Esophagus squamous epithelium (tissue), 4 donors: ENCODE measurements around the gene PLEKHJ1.

Experiments
- POLR2A ChIP-seq, 4 donors: fragments of 450-650 bp; IDR thresholded peaks; one replicate each; pipeline ENCODE4 v1.6.1; 2017; ENCODE audit warnings: antibody characterized with exemption in 4 of 4, mild to moderate bottlenecking in 4 of 4, moderate library complexity in 3 of 4
- TF ChIP-seq, protein P1 (sequence below), 6 experiments: fragments of 450-650 bp in 4 of 6; fragments of 200-600 bp in 2 of 6; sonication (generic) in 2 of 6; IDR thresholded peaks; one replicate each; pipeline ENCODE4 v1.5.1; 2016 to 2019; ENCODE audit warnings: antibody characterized with exemption in 6 of 6, mild to moderate bottlenecking in 4 of 6, moderate library complexity in 4 of 6

DNA sequence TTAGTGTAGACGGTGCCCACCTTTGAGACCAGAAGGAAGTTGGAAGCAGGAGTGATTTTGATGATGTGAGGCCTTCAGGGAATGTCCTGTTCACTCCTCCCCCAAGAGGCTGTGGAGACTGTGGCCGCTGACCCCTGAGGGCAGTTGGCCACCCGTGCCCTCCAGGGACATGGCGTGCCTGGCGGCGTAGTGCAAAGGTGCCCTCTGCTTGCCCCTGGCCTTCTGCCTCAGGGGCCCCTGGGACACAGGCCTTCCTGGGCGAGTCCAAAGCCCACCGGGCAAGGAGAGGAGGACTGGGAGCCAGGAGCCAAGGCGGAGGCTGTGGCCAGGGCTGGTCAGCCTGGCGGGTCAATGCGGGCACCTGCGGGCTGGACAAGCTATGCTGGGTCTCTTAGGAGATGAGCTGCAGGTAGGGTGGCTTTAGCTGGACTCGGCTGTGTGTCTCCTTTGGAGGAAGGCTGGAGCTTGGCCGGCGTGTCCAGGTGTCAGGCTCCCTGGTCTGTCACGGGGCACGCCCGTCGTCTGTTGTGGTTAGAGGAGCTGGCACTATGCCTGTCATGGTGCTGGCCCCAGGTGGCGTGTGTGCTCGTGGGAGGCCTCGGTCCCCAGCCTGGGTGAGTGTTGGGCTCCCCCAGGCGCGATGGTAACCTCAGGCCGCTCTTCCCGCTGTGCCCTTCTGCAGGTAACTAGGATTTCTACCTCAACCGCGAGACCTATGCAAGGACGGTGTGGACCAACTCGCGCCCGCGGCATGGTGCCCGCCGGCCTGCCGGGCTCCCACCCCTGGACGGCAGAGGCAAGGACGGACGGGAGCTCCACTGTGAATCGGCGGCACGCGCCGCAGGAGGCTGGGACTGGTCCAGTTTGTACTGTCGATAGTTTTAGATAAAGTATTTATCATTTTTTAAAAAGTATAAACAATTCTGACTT is 6.8 kb downstream of the PLEKHJ1 start:
- TF ChIP-seq, protein P1, sequence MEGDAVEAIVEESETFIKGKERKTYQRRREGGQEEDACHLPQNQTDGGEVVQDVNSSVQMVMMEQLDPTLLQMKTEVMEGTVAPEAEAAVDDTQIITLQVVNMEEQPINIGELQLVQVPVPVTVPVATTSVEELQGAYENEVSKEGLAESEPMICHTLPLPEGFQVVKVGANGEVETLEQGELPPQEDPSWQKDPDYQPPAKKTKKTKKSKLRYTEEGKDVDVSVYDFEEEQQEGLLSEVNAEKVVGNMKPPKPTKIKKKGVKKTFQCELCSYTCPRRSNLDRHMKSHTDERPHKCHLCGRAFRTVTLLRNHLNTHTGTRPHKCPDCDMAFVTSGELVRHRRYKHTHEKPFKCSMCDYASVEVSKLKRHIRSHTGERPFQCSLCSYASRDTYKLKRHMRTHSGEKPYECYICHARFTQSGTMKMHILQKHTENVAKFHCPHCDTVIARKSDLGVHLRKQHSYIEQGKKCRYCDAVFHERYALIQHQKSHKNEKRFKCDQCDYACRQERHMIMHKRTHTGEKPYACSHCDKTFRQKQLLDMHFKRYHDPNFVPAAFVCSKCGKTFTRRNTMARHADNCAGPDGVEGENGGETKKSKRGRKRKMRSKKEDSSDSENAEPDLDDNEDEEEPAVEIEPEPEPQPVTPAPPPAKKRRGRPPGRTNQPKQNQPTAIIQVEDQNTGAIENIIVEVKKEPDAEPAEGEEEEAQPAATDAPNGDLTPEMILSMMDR (IDR thresholded peaks at IDR 0.05), result no peak
- no peak for TF ChIP-seq POLR2A (IDR thresholded peaks at IDR 0.05)
